CD4-positive, alpha-beta T cell treated with Interleukin-12 subunit alpha and Interleukin-12 subunit beta, for 1 hour (primary cell): ENCODE results near the gene DAB2IP.
"Not testable (repeated sequence)": the region's sequence is repeated elsewhere in the genome, so short reads cannot be mapped to it uniquely, and the experiment has no call there.

Source experiments
- DNase-seq: peaks from one replicate; pipeline ENCODE4 v3.0.0-alpha.2; 2020

The DAB2IP gene

DNA sequence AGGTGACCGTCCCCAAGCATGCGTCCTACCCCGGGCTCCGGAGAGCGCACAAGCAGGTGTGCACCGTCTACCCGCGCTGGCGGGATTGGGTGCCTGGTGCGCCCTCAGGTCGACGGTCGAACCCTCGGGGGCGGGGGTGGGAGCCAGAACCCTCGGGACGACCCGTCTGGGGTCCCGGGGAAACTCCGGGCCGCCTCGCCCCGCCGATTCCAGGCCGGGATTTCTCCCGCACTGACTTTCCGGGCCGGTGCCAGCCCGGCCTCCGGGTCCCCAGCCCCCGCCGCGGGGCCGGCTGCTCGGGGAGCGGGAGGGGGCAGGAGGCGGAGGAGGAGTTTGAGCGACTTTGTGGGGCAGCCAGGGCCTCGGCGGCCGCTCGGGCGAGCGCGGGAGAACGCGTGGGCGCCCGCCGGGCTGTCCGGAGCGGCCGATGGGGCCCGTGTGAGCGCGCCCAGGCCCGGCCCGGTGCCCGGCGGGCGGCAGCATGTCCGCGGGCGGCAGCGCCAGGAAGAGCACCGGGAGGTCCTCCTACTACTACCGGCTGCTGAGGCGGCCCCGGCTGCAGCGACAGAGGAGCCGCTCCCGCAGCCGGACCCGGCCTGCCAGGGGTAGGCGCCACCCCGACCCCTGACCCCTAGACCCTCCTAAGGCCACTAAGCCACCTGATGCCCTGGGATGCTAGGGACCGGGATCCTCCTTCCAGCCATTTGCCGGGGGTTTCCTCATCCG, at the start of gene DAB2IP:
DAB2IP (plus strand) TSS at position 340 of the 726 bp plus-strand sequence; CDS start at position 482, 142 bp downstream.
- no peak for DNase-seq

DNA sequence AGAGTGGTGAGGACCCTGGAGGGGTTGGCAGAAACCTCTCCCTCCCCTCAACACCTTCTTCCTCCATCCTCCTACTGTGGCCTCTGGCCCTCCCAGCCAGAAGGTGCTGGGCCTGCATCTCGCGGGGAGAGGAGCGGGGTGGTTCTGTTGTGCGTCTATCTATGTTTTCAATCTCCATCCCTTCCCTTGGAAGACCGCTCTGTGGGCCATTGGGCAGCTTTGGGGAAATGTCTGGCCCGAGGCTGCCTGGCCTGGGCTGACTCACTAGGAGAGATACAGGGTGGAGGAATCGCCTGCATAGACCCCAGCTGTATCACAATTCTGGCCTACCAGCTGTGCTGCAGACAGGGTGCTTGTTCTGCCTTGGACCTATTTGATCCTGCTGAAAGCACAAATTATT, 48.4 kb upstream of the DAB2IP start:
- DNase-seq, result no peak

GRCh38 chr9:121604242-121604641, 47.2 kb upstream of the DAB2IP start:
- no peak for DNase-seq

DNA sequence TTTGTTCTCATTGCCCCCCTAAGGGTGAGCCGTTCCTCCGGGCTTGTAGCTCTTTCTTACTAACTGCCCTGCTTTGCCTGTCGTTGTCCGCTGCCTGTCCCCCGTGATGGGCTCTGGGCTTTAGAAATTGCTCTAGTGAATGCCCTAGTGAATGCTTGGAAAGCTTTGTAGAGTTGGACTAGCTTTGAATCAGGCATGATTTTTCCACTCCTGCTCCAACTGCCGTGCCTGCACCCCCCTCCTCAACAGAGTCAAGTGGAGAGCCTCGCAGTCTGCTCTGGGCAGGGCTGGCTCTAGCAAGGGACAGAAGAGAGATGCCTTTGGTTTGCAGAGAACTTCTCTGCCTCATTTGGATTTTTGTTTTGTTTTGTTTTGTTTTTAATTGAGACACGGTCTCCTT, 46.8 kb upstream of the DAB2IP start:
- no peak for DNase-seq

- no peak for DNase-seq
Measured at GRCh38 chr9:121607434-121608167, 43.8 kb upstream of the DAB2IP start.

DNA sequence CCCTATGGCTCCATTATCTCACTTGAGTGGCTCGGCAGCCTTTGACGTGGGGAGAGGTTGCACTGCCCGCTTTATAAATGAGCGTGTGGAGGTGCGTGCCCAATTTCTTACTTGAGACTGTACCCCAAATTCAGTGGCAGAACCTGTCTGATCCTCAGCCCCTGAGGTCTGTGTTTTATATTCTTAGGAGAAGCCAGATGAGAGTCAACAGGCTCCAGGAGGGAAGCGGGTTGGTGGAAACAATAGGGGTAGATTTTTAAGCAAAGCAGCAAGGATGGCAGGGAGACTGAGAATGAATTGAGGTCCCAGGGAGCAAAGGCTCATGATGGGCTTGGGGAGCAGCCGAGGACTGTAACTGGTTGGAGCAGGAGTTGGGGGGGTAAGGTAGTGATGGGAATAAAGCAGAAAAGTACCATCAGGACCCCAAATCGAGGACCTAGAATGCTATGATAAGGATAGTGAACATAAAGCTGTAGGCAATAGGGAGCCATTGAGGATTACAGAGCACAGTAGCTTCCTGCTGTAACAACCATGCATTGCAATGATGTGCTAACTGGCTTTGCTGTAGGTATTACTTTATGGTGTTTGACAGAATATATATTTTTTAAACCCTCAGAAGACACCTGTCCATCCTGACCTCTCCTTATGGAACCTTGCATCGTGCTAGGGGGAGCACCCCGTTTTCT, 43.1 kb upstream of the DAB2IP start:
- DNase-seq, result no peak

- DNase-seq, result no peak
Measured at GRCh38 chr9:121609822-121610637, 41.4 kb upstream of the DAB2IP start.

GRCh38 chr9:121610638-121610953, 40.8 kb upstream of the DAB2IP start:
- no peak for DNase-seq

GRCh38 chr9:121612511-121612998, 38.9 kb upstream of the DAB2IP start:
- DNase-seq, result no peak

DNA sequence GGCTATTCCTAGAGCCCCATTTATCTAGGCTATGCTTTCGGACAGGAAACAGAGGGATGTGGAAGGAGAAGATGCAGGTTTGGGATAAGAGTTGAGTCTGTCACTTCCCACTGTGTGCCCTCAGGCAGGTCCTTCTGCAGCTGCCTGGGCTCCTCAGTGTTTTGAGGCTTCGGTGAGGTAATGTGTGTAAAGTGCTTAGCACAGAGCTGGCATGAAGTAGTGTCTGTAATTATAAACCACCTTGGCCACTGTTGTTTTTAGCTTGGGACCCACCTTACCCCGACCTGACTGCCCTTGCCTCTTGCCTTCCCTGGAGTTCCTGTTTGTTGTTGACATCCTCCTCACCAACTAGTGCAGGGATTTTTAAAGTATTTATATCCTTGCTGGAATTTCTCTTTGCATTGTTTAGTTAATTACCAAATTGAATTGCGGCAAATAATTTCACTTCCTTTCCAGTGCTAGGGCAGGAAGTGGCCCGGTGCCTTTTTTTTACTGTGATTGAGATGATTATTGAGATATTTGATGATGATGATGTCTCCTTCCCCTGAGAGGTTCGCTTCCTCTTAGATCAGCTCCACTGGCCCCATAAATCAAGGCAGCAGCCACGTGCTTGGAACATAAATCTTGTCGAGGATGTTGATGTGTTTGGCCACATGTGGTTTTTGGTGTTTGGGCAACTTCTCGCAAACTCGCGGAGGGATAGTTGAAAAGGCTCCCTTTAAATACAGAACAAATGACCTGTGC, 38.3 kb upstream of the DAB2IP start:
- DNase-seq, result no peak

DNA sequence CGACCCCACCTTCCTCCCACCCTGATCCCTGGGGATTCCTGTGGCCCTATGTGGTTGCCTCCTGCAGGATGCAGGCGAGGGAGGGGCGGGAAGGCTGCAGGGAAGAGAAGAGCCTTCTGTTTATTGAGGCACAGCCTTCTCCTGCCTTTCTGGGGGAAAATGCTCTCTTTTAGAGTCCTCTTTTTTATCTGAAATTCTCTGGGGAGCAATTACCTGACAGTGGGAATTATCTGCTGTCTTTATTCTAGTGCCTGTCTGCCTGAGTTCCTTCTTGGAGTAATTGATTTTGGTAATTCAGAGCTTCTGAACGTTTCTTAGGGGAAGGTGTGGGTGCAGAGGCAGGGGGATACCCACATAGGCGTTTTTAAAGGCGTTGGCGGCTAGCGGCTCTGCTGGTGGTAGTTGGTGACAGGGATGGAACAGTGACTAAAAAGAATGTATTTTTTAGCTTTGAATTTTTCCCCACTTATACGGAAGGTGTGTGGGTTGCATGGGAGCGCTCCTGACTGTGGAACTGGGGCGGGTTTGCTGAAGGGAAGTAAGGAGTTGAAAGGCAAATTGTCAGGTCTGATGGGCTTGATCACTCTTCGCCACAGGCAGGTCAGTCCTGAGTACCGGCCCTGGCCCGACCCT, 35.2 kb upstream of the DAB2IP start:
- no peak for DNase-seq

GRCh38 chr9:121618504-121618903, 32.9 kb upstream of the DAB2IP start:
- no peak for DNase-seq

DNA sequence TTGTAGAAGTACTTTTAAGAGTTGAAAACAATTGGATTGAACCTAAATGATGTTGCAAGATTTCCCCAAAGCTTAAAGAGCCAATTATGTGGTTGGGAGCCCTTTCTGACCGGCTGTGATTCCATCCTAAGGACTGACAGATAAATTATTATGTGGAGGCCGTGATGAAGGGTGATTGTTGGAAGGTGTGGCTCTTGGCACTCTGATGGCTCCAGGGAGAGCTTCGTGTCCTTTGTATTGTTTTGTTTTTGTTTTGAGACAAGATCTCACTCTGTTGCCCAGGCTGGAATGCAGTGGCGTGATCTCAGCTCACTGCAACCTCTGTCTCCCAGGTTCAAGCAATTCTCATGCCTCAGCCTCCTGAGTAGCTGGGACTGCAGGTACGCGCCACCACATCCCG, 32.5 kb upstream of the DAB2IP start:
- DNase-seq, result not testable (repeated sequence)

DNA sequence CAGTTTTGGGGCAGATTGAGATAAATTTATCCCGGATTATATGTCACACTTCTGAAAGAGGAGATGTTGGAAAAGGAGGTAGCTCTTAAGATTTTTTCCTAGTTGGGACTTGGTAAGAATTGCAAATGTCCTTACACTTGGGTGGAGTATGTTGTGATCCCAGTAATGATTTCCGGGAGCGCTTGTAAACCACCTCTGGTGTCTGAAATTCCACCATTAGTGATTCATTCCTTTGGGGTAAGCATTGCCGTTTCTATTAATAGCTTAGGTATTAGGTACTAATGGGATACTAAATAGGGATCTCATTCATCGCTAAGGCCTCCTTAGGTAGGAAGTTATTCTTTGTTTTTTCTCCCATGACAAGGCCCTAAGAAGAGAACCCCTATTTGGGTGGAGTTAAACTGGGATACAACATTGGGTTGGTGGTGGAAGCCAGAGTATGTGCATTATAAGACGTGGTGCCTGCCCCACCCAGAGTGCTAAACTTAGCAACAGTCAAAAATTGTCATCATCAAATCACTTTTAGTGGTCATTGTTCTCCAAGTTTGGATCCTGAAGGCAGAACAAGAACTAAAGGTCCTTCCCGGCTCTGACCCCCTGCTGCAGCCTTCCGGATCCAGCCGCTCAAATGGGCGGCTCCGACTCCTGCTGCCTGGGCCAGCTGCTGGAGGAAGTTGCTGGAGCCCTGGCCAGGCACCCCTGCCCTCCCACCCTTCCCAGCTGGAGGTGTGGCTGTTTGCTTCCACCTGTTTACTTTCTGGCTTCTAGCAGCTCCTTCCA, 31.7 kb upstream of the DAB2IP start:
- DNase-seq, result no peak

DNA sequence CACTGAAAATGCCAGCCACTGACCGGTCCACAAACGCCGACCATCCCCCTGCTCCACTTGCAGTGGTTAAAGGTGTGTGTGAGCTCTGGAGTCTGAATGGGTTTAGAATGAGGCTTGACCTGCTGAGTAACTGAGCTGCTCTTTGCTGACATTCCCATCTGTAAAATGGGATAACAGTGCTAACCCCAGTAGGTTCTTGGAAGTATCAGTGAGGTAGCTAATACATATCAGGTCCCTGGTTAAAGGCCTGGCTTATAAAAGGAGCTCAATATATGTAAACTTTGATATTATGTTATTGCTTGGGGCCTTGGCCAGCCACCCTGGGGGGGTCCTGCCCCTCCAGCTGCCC, 31.1 kb upstream of the DAB2IP start:
- DNase-seq, result no peak

- DNase-seq, result no peak
Measured at GRCh38 chr9:121620777-121621449, 30.5 kb upstream of the DAB2IP start.

DNA sequence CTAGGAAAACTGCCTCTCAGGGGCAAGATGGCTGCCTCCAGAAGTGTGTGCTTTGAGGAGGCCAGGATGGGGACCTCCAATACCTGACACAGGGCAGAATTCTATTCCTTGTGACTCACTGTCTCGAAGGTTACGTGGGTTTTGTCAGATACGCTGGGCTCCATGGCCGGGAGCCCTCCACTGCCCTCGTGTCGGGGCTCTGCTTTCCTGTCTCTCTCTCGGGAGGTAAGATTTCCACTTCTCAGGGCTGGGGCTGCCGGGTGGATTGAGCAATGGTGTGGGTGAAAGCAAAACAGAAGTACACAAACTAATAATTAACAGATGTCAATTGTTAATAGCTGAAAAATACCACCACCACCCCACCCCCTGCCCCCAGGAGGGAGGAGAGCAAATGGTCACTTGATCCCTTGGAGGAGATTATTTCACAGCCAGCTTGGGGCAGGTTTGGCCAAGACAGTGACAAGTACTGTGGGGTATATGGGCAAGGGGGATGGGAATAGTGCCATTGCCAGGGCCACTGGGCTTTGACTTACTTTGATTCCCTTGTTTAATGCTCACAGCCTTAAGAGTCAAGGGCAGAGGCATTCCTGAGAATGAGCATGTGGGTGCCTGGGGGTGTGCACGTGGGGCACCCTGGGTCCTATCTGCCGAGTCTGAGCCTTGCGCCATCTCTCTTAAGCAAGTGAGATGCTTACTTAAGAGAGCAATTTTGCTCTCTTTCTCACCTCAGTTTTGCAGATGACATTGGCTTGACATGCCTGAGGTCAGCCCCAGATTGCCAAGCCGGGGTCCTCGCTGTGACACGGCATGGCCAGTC, 28.8 kb upstream of the DAB2IP start:
- no peak for DNase-seq

- DNase-seq, result not testable (repeated sequence)
Measured at GRCh38 chr9:121623430-121623829, 28.0 kb upstream of the DAB2IP start.

- DNase-seq, result no peak
Measured at GRCh38 chr9:121625590-121625989, 25.8 kb upstream of the DAB2IP start.

DNA sequence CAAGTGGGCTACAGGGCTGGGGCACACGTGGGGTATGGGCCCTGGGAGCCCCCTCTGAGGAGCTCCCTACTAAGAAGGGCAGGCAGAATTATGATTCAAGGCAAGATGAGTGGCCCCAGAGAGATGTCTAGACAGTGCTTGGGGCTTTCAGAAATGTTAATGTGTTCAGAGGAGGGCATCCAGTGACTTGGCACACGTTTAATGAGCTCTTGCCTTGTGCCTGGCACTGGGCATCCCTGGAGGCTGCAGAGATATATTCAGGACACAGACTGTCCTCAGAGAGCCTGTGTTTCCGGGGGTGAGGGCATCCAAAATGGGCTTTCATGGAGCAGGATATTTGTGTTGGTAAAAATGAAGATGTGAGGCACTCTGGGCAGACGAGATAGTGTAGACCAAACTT, 25.4 kb upstream of the DAB2IP start:
- no peak for DNase-seq
